ENCODE data around the gene RALB. TPM values are rescaled to one million over a fixed set of nuclear protein-coding genes. Genes with fewer than 3 reads are reported as not detected.

The RALB gene
- total and polyA plus RNA-seq, 2 of the 8 experiments (the other 6 are each of a cell fraction or from before 2014, with no cell fraction given), result 12.0 to 16.6 TPM

DNA sequence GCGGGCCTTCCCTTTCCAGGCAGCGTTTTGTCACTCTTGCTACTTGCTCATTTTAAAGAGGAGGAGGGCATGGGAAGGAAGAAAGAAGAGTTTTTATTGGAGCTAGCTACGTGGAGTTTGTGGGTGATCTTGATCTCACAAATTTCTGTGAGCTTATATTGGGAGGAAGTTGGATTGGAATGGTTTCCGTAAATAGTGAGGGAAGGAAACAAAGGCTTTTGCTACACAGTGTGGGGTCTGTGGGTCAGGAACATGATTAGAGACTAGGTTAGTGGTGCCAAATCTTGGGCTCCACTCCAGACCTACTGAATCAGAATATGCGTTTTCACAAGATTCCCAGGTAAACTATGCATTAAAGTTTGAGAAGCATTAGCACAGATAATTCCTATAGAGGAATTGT, 8.1 kb downstream of the RALB start:
- ChIA-PET CTCF (ENCODE audit: partially characterized antibody) (interaction anchor here (1.0 to 2.7 kb wide), 3 partner anchors 11 to 30 kb away, joined by 3 to 8 read pairs (median 5); no protein-coding TSS in a partner anchor), POLR2A (ENCODE audit: partially characterized antibody) (interaction anchor here (0.6 kb wide), 1 partner anchor 22 kb away, joined by 3 read pairs; no protein-coding TSS in a partner anchor)
- Histone ChIP-seq H3K4me2 (ENCODE audit: insufficient read depth in 1 of 2, low read depth in 2 of 2, low read length in 2 of 2) (no peak overlapping the region), H3K79me1 (ENCODE audit: low read depth, low read length) (no peaks in the 10 kb centered on the region), H2AK5ac (ENCODE audit: low read depth, low read length) (no peak overlapping the region), H3K4me3 (ENCODE audit: extremely low read depth in 1 of 4, insufficient read depth in 2 of 4, low read depth in 3 of 4, low read length in 4 of 4) (no peak overlapping the region), H3K36me3 (ENCODE audit: control insufficient read depth in 2 of 4, insufficient read depth in 4 of 4, low read length in 3 of 4) (no peaks in the 10 kb centered on the region), H4K91ac (replicated peaks; ENCODE audit: insufficient read length, low read length) (no peak overlapping the region), H3K9ac (replicated peaks in 1 of 4; ENCODE audit: extremely low read depth in 1 of 4, low read depth in 3 of 4, low read length in 3 of 4) (no peak overlapping the region), H3K27me3 (replicated peaks in 1 of 4; ENCODE audit: control insufficient read depth in 3 of 4, extremely low read depth in 1 of 4, insufficient read depth in 3 of 4, low read length in 3 of 4) (no peaks in the 10 kb centered on the region), H3K27ac (ENCODE audit: low read depth, low read length) (no peak overlapping the region; the same call in 1 of the 2 replicates), H2BK120ac (replicated peaks; ENCODE audit: low read depth, low read length) (no peak overlapping the region), H4K20me1 (replicated peaks in 1 of 2; ENCODE audit: control insufficient read depth in 1 of 2, insufficient read depth in 2 of 2, low read length in 2 of 2) (no peaks in the 10 kb centered on the region), H3K23ac (ENCODE audit: insufficient read length) (no peak overlapping the region), H3K9me3 (ENCODE audit: insufficient read depth in 2 of 2, low read depth in 1 of 2, low read length in 1 of 2) (peaks cover 7 to 11% of the 10 kb centered on the region in 2 experiments; a peak in 2 of 4 replicates), H2BK15ac (ENCODE audit: low read length) (no peak overlapping the region), H2BK20ac (ENCODE audit: low read length) (no peak overlapping the region), H3K14ac (ENCODE audit: insufficient read length) (no peak overlapping the region), H3K18ac (ENCODE audit: extremely low read depth, low read length) (no peak overlapping the region), H3K23me2 (ENCODE audit: low read depth, low read length) (no peaks in the 10 kb centered on the region), H3K4me1 (replicated peaks in 1 of 4; ENCODE audit: control insufficient read depth in 3 of 4, insufficient read depth in 4 of 4, low read length in 3 of 4) (peaks cover 0 to 4% (median 0%) of the 10 kb centered on the region in 4 experiments; a peak in 1 of 7 replicates), H2AFZ (ENCODE audit: low read length) (no peak overlapping the region), H2BK12ac (ENCODE audit: low read depth, low read length) (no peak overlapping the region), H3K4ac (replicated peaks; ENCODE audit: insufficient read length, low read depth, low read length) (no peak overlapping the region), H3K79me2 (ENCODE audit: control insufficient read depth in 1 of 2, insufficient read depth in 2 of 2, low read length in 2 of 2) (no peaks in the 10 kb centered on the region), H4K8ac (ENCODE audit: extremely low read depth, insufficient read depth, low read length) (no peak overlapping the region), H4K5ac (ENCODE audit: insufficient read length, low read depth, low read length) (no peak overlapping the region), H2BK5ac (ENCODE audit: low read depth, low read length) (no peak overlapping the region), H3K56ac (replicated peaks; ENCODE audit: insufficient read length, low read depth, low read length) (no peak overlapping the region)
- TF ChIP-seq RFX5 (IDR thresholded peaks at IDR 0.05; ENCODE audit: borderline replicate concordance, low read depth, low read length) (no peak), PHF8 (conservative IDR thresholded peaks at IDR 0.05; ENCODE audit: low read depth, low read length) (no peak), SP4 (IDR thresholded peaks at IDR 0.05; ENCODE audit: low read length) (no peak), CEBPB (IDR thresholded peaks at IDR 0.05; ENCODE audit: low read depth, low read length) (no peak), TEAD4 (IDR thresholded peaks at IDR 0.05; ENCODE audit: low read depth, low read length) (no peak), POU5F1 (IDR thresholded peaks at IDR 0.05; ENCODE audit: low read depth, low read length) (no peak), SIN3A (conservative IDR thresholded peaks at IDR 0.05 in 1 of 2, IDR thresholded peaks at IDR 0.05 in 1 of 2; ENCODE audit: low read depth in 1 of 2, low read length in 2 of 2) (no peak), MAFK (IDR thresholded peaks at IDR 0.05; ENCODE audit: low read depth, low read length) (no peak), CBX8 (IDR thresholded peaks at IDR 0.05; ENCODE audit: borderline replicate concordance, low read depth, low read length) (no peak), ATF2 (IDR thresholded peaks at IDR 0.05; ENCODE audit: low read length) (no peak), KDM5A (IDR thresholded peaks at IDR 0.05; ENCODE audit: low read length) (no peak)
- TF ChIP-seq, protein P1, sequence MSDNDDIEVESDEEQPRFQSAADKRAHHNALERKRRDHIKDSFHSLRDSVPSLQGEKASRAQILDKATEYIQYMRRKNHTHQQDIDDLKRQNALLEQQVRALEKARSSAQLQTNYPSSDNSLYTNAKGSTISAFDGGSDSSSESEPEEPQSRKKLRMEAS (IDR thresholded peaks at IDR 0.05), result no peak
- DNase-seq (ENCODE audit: low read depth in 1 of 2, low spot score in 2 of 2) (no peak), FAIRE-seq (no peak)
- WGBS, 2 experiments (ENCODE audit: extremely low coverage in 1 of 2, insufficient coverage in 1 of 2, insufficient read length in 1 of 2, insufficient replicate concordance in 2 of 2, low coverage in 1 of 2, low lambda C conversion rate in 2 of 2, missing lambda C conversion rate in 1 of 2), result 90% methylated on average over 5 of the region's 5 CpGs; no CpG with 5 or more reads in 1 of the 2 experiments
